ENCODE results near the gene CDKN2D. TPM values are rescaled to one million over a fixed set of nuclear protein-coding genes. Genes with fewer than 3 reads are reported as not detected.

The CDKN2D gene
- total and polyA plus RNA-seq, 2 of the 8 experiments (the other 6 are each of a cell fraction or from before 2014, with no cell fraction given): 3.0 to 4.0 TPM

GRCh38 chr19:10525636-10526035, 43.1 kb downstream of the CDKN2D start:
- Histone ChIP-seq H2BK5ac (ENCODE audit: low read depth, low read length) (no peak overlapping the region), H3K4ac (replicated peaks; ENCODE audit: insufficient read length, low read depth, low read length) (no peak overlapping the region), H3K79me2 (ENCODE audit: control insufficient read depth in 1 of 2, insufficient read depth in 2 of 2, low read length in 2 of 2) (no peaks in the 10 kb centered on the region), H3K14ac (ENCODE audit: insufficient read length) (no peak overlapping the region), H4K20me1 (replicated peaks in 1 of 2; ENCODE audit: control insufficient read depth in 1 of 2, insufficient read depth in 2 of 2, low read length in 2 of 2) (no peaks in the 10 kb centered on the region), H3K4me2 (ENCODE audit: insufficient read depth in 1 of 2, low read depth in 2 of 2, low read length in 2 of 2) (no peak overlapping the region), H2BK12ac (ENCODE audit: low read depth, low read length) (no peak overlapping the region), H4K8ac (ENCODE audit: extremely low read depth, insufficient read depth, low read length) (no peak overlapping the region), H2BK120ac (replicated peaks; ENCODE audit: low read depth, low read length) (no peak overlapping the region), H3K4me3 (ENCODE audit: extremely low read depth in 1 of 4, insufficient read depth in 2 of 4, low read depth in 3 of 4, low read length in 4 of 4) (no peak overlapping the region), H4K91ac (replicated peaks; ENCODE audit: insufficient read length, low read length) (no peak overlapping the region), H3K56ac (replicated peaks; ENCODE audit: insufficient read length, low read depth, low read length) (no peak overlapping the region), H4K5ac (ENCODE audit: insufficient read length, low read depth, low read length) (no peak overlapping the region), H3K18ac (ENCODE audit: extremely low read depth, low read length) (no peak overlapping the region), H3K23me2 (ENCODE audit: low read depth, low read length) (no peaks in the 10 kb centered on the region), H2BK15ac (ENCODE audit: low read length) (no peak overlapping the region), H3K27me3 (replicated peaks in 1 of 4; ENCODE audit: control insufficient read depth in 3 of 4, extremely low read depth in 1 of 4, insufficient read depth in 3 of 4, low read length in 3 of 4) (no peaks in the 10 kb centered on the region; a peak in 1 of 7 replicates), H3K9ac (replicated peaks in 1 of 4; ENCODE audit: extremely low read depth in 1 of 4, low read depth in 3 of 4, low read length in 3 of 4) (no peak overlapping the region), H2BK20ac (ENCODE audit: low read length) (no peak overlapping the region), H3K27ac (ENCODE audit: low read depth, low read length) (no peak overlapping the region), H3K9me3 (ENCODE audit: insufficient read depth in 2 of 2, low read depth in 1 of 2, low read length in 1 of 2) (no peaks in the 10 kb centered on the region), H3K23ac (ENCODE audit: insufficient read length) (no peak overlapping the region), H3K36me3 (ENCODE audit: control insufficient read depth in 2 of 4, insufficient read depth in 4 of 4, low read length in 3 of 4) (no peaks in the 10 kb centered on the region), H2AK5ac (ENCODE audit: low read depth, low read length) (no peak overlapping the region), H2AFZ (ENCODE audit: low read length) (no peak overlapping the region), H3K4me1 (replicated peaks in 1 of 4; ENCODE audit: control insufficient read depth in 3 of 4, insufficient read depth in 4 of 4, low read length in 3 of 4) (no peaks in the 10 kb centered on the region), H3K79me1 (ENCODE audit: low read depth, low read length) (no peaks in the 10 kb centered on the region)
- WGBS, 2 experiments (ENCODE audit: extremely low coverage in 1 of 2, insufficient coverage in 1 of 2, insufficient read length in 1 of 2, insufficient replicate concordance in 2 of 2, low coverage in 1 of 2, low lambda C conversion rate in 2 of 2, missing lambda C conversion rate in 1 of 2): 92% methylated on average over 7 of the region's 7 CpGs; no CpG with 5 or more reads in 1 of the 2 experiments
- FAIRE-seq: no peak
- ChIA-PET POLR2A (ENCODE audit: partially characterized antibody) (no interaction called here), CTCF (ENCODE audit: partially characterized antibody) (interaction anchor here (0.5 to 1.3 kb wide), 5 partner anchors 11 to 416 kb away, joined by 3 to 5 read pairs (median 4); no protein-coding TSS in a partner anchor)
- no peak for DNase-seq (ENCODE audit: low read depth in 1 of 2, low spot score in 2 of 2)
- no peak for TF ChIP-seq BRCA1 (IDR thresholded peaks at IDR 0.05; ENCODE audit: low read depth, low read length)
- TF ChIP-seq RXRA (IDR thresholded peaks at IDR 0.05; ENCODE audit: insufficient read depth, low read depth, low read length): no peak
- TF ChIP-seq TEAD4 (IDR thresholded peaks at IDR 0.05; ENCODE audit: low read depth, low read length): no peak
- no peak for TF ChIP-seq ASH2L (IDR thresholded peaks at IDR 0.05; ENCODE audit: low read length)
- TF ChIP-seq ZNF274 (IDR thresholded peaks at IDR 0.05; ENCODE audit: borderline replicate concordance, extremely low read depth, low read length): no peak
- TF ChIP-seq CTCF (IDR thresholded peaks at IDR 0.05; ENCODE audit: control extremely low read depth in 1 of 3, insufficient read depth in 1 of 3, low read depth in 1 of 3, low read length in 3 of 3): no peak
- TF ChIP-seq CHD1 (IDR thresholded peaks at IDR 0.05; ENCODE audit: low read depth, low read length): no peak
- no peak for TF ChIP-seq SP1 (IDR thresholded peaks at IDR 0.05; ENCODE audit: low read depth, low read length)
- no peak for TF ChIP-seq BCL11A (IDR thresholded peaks at IDR 0.05; ENCODE audit: low read depth in 2 of 2, low read length in 2 of 2)
- TF ChIP-seq EZH2 (IDR thresholded peaks at IDR 0.05; ENCODE audit: low read depth, low read length, severe bottlenecking): no peak
- TF ChIP-seq SIRT6 (IDR thresholded peaks at IDR 0.05; ENCODE audit: low read length): no peak
- TF ChIP-seq SP2 (IDR thresholded peaks at IDR 0.05; ENCODE audit: low read length): no peak
- TF ChIP-seq SAP30 (IDR thresholded peaks at IDR 0.05; ENCODE audit: insufficient read depth, insufficient replicate concordance, low read length): no peak

Data from H1 (cell line).